ENCODE data around the gene PHLDA1. TPM values are rescaled to one million over a fixed set of nuclear protein-coding genes. Genes with fewer than 3 reads are reported as not detected.
A peak's percentile ranks its signal among the peaks of the same experiment; 100 is the strongest.

The PHLDA1 gene
- total RNA-seq (2014; rRNA removed; shearing (Covaris generic)): 0.44 and 0.54 TPM in 2 replicates
- 2.1 and 2.3 TPM in 2 replicates for total RNA-seq (2022)
- percentile 48 among the genes with signal in this experiment for Bru-seq, nascent RNA
- percentile 51 among the genes with signal in this experiment for BruChase-seq, experiment 1, labeled RNA remaining after a 6-hour chase
- percentile 70 among the genes with signal in this experiment for BruChase-seq, experiment 2, labeled RNA remaining after a 2-hour chase
- long read RNA-seq, full-length matches to known transcripts: 3 of 3 reads
- long read RNA-seq, partial matches to known transcripts: 0 of 3 reads
- long read RNA-seq, other reads (novel, unspliced or antisense): 0 of 3 reads

DNA sequence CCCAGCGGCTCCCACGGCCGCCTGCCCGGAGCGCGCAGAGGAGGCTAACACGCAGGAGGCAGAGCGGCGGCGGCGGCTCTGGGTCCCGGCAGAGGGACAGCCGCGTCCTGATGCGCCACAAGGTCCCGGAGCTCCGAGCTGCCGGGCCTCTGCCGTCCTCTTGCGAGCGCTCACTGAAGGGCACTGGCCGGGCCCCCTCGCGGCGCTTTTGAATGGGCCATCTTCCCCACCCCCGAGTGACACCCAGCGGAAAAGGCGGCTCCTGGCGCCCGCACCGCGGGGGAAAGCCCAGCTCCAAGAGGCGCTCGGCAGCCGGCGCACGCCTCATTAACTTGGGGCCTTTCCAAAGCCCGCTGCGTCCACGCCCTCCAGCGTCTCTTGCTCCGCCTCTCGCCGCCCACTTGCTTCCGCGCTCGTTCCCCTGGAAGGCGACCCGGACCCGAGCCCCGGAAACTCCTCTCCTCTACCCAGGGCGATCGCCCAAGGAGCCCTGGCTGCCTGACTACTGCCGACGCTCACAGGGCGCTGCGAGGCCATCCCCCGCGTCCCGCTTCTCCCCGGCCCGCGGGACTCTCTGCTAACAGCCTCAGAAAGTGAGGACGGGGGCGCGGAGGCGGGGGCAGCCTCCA lies at the start of gene PHLDA1:
Gene PHLDA1 (minus strand): TSS at position 363 of the 629 bp plus-strand sequence.
- ChIA-PET POLR2A (interaction anchor here (0.6 to 1.7 kb wide), 11 partner anchors 10 to 545 kb away, joined by 3 to 6 read pairs (median 3); partner anchors contain the start of gene BBS10), CTCF (ENCODE audit: unreplicated experiment) (interaction anchor here (1.0 to 1.4 kb wide), 4 partner anchors 11 to 505 kb away, joined by 3 to 5 read pairs (median 4); no protein-coding TSS in a partner anchor)
- Histone ChIP-seq H3K36me3 (ENCODE audit: insufficient read depth, low read length) (no peaks in the 10 kb centered on the region), H2AFZ (ENCODE audit: low read length) (peak within 1 kb of the TSS; percentile 89), H3K9me2 (ENCODE audit: insufficient read depth, low read length) (no peaks in the 10 kb centered on the region), H3K27ac (ENCODE audit: low read depth, low read length, poor library complexity, severe bottlenecking) (no peak within 1 kb of the TSS), H3K4me1 (ENCODE audit: insufficient read depth, low read length, poor library complexity, severe bottlenecking) (peaks cover 28% of the 10 kb centered on the region), H3K9me3 (ENCODE audit: low read length) (no peaks in the 10 kb centered on the region), H3K79me2 (ENCODE audit: insufficient read depth, low read depth, low read length) (no peaks in the 10 kb centered on the region), H4K20me1 (ENCODE audit: insufficient read depth, low read length) (no peaks in the 10 kb centered on the region), H3K4me2 (ENCODE audit: low read length) (peak within 1 kb of the TSS; percentile 67), H3K4me3 (ENCODE audit: low read depth, low read length, poor library complexity, severe bottlenecking) (peak within 1 kb of the TSS; percentile 71)
- no peak for TF ChIP-seq EZH2phosphoT487 (IDR thresholded peaks at IDR 0.05; ENCODE audit: borderline replicate concordance, low read depth, low read length)
- TF ChIP-seq, protein P1, sequence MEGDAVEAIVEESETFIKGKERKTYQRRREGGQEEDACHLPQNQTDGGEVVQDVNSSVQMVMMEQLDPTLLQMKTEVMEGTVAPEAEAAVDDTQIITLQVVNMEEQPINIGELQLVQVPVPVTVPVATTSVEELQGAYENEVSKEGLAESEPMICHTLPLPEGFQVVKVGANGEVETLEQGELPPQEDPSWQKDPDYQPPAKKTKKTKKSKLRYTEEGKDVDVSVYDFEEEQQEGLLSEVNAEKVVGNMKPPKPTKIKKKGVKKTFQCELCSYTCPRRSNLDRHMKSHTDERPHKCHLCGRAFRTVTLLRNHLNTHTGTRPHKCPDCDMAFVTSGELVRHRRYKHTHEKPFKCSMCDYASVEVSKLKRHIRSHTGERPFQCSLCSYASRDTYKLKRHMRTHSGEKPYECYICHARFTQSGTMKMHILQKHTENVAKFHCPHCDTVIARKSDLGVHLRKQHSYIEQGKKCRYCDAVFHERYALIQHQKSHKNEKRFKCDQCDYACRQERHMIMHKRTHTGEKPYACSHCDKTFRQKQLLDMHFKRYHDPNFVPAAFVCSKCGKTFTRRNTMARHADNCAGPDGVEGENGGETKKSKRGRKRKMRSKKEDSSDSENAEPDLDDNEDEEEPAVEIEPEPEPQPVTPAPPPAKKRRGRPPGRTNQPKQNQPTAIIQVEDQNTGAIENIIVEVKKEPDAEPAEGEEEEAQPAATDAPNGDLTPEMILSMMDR (conservative IDR thresholded peaks at IDR 0.05; ENCODE audit: low read length): peak; percentile 73
- peak; percentile 91 for DNase-seq (ENCODE audit: low spot score)
- BruUV-seq (replicated peaks): no TSS peak
- intact Hi-C loops (cut with micrococcal nuclease; ENCODE audit: unreplicated experiment): loop anchor here (1.0 to 5.0 kb wide), 9 partner anchors 71 to 544 kb away; partner anchors contain the start of gene KRR1

DNA sequence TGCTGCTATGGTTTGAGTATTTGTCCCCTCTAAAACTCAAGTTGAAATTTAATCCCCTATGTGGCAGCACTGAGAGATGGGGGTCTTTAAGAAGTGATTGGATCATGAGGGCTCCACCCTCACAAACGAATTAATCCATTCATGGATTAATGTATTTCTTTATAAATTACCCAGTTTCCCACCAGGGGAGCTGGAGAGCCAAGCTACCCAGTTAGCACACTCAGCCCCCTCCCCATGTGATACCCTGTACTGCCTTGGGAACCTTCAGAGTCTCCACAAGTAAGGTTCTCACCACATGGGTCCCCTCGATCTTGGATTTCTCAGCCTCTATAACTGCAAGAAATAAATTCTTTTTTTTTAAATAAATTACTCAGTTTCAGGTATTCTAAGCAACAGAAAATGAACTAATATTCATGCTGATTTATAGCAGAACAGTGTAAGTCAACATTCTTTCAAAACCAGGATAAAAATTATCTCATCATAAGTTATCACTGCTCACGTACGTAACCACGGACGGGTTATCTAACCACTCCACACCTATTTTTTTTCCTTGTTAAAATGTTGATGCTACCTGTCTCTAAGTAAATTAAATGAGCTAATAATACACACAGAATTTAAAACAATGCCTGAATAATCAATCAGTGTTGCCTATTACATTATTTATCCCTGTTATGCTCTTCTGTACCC lies 49.3 kb upstream of the PHLDA1 start:
- DNase-seq (ENCODE audit: low spot score): peak; percentile 51
- Histone ChIP-seq H3K79me2 (ENCODE audit: insufficient read depth, low read depth, low read length) (peaks cover 85% of the 10 kb centered on the region), H3K27ac (ENCODE audit: low read depth, low read length, poor library complexity, severe bottlenecking) (peak overlapping the region; percentile 88), H3K9me3 (ENCODE audit: low read length) (no peaks in the 10 kb centered on the region), H3K36me3 (ENCODE audit: insufficient read depth, low read length) (peaks cover 81% of the 10 kb centered on the region), H3K9me2 (ENCODE audit: insufficient read depth, low read length) (no peaks in the 10 kb centered on the region), H3K4me3 (ENCODE audit: low read depth, low read length, poor library complexity, severe bottlenecking) (peak overlapping the region; percentile 90), H3K4me2 (ENCODE audit: low read length) (peak overlapping the region; percentile 92), H2AFZ (ENCODE audit: low read length) (no peak overlapping the region), H3K4me1 (ENCODE audit: insufficient read depth, low read length, poor library complexity, severe bottlenecking) (peaks cover 66% of the 10 kb centered on the region), H4K20me1 (ENCODE audit: insufficient read depth, low read length) (peaks cover 70% of the 10 kb centered on the region)
- no peak for TF ChIP-seq EZH2phosphoT487 (IDR thresholded peaks at IDR 0.05; ENCODE audit: borderline replicate concordance, low read depth, low read length)
- TF ChIP-seq, protein P1 (conservative IDR thresholded peaks at IDR 0.05; ENCODE audit: low read length): peak; percentile 69
- BruUV-seq (replicated peaks): no TSS peak
- intact Hi-C loops (cut with micrococcal nuclease; ENCODE audit: unreplicated experiment): loop anchor here (10.0 kb wide), 1 partner anchor 374 kb away; no protein-coding TSS in a partner anchor
- ChIA-PET POLR2A (interaction anchor here (2.6 kb wide), 1 partner anchor 12 kb away, joined by 16 read pairs; no protein-coding TSS in a partner anchor), CTCF (ENCODE audit: unreplicated experiment) (no interaction called here)
